ENCODE measurements around the gene ZC3H15. TPM values are rescaled to one million over a fixed set of nuclear protein-coding genes. Genes with fewer than 3 reads are reported as not detected.

ZC3H15 gene
- total RNA-seq, 1 experiment from 2014 or later, result 60.9 TPM

GRCh38 chr2:186503827-186504606 is 18.0 kb downstream of the ZC3H15 start:
- H3K9me3 Mint-ChIP-seq, result no peaks in the 10 kb centered on the region
- no peak for TF ChIP-seq GTF2I (CRISPR knock-in tag; conservative IDR thresholded peaks at IDR 0.05)
- TF ChIP-seq CTCF (IDR thresholded peaks at IDR 0.05), result peak; percentile 55
- DNase-seq (ENCODE audit: low spot score) (no peak), ATAC-seq (no peak)
- H3K36me3 Mint-ChIP-seq, result peaks cover 58% of the 10 kb centered on the region
- POLR2A ChIA-PET, result no interaction called here
- no peaks in the 10 kb centered on the region for H3K4me1 Mint-ChIP-seq
- CTCF ChIA-PET, result interaction anchor here (1.1 to 2.6 kb wide), 4 partner anchors 22 to 524 kb away, joined by 3 to 17 read pairs (median 6); no protein-coding TSS in a partner anchor
- H3K4me3 Mint-ChIP-seq, result no peak overlapping the region
- H3K27me3 Mint-ChIP-seq (ENCODE audit: low read depth), result no peaks in the 10 kb centered on the region
- H3K27ac Mint-ChIP-seq, result no peak overlapping the region

- ATAC-seq (no peak), DNase-seq (ENCODE audit: low spot score) (no peak)
- TF ChIP-seq ATF6 (CRISPR knock-in tag; IDR thresholded peaks at IDR 0.05) (no peak), NR3C1 (CRISPR knock-in tag; conservative IDR thresholded peaks at IDR 0.05; ENCODE audit: low read depth) (no peak), PRDM15 (CRISPR knock-in tag; IDR thresholded peaks at IDR 0.05) (no peak), NFATC4 (CRISPR knock-in tag; IDR thresholded peaks at IDR 0.05) (no peak)
- ChIA-PET POLR2A (no interaction called here), CTCF (interaction anchor here (1.4 kb wide), 1 partner anchor 273 kb away, joined by 3 read pairs; no protein-coding TSS in a partner anchor)
- no peaks in the 10 kb centered on the region for H3K4me1 Mint-ChIP-seq
- H3K9me3 Mint-ChIP-seq, result no peaks in the 10 kb centered on the region
- H3K36me3 Mint-ChIP-seq, result peaks cover 45% of the 10 kb centered on the region
- no peaks in the 10 kb centered on the region for H3K27me3 Mint-ChIP-seq (ENCODE audit: low read depth)
- no peak overlapping the region for H3K4me3 Mint-ChIP-seq
- no peak overlapping the region for H3K27ac Mint-ChIP-seq
Measured at GRCh38 chr2:186508263-186508662, 22.2 kb downstream of the ZC3H15 start.

- Mint-ChIP-seq H3K9me3 (no peaks in the 10 kb centered on the region), H3K27me3 (ENCODE audit: low read depth) (no peaks in the 10 kb centered on the region), H3K27ac (no peak overlapping the region), H3K4me1 (no peaks in the 10 kb centered on the region), H3K4me3 (no peak overlapping the region), H3K36me3 (peaks cover 3% of the 10 kb centered on the region)
- ChIA-PET CTCF (no interaction called here), POLR2A (no interaction called here)
- no peak for ATAC-seq
- DNase-seq (ENCODE audit: low spot score), result no peak
- TF ChIP-seq STAT6 (CRISPR knock-in tag; conservative IDR thresholded peaks at IDR 0.05; ENCODE audit: low read depth) (no peak), ZNF512 (CRISPR knock-in tag; IDR thresholded peaks at IDR 0.05; ENCODE audit: borderline replicate concordance) (no peak), FOXK1 (CRISPR knock-in tag; IDR thresholded peaks at IDR 0.05) (no peak), ERG (CRISPR knock-in tag; IDR thresholded peaks at IDR 0.05) (no peak), ZBTB21 (CRISPR knock-in tag; IDR thresholded peaks at IDR 0.05; ENCODE audit: borderline replicate concordance) (no peak), PRDM15 (CRISPR knock-in tag; IDR thresholded peaks at IDR 0.05) (no peak)
Measured at GRCh38 chr2:186515376-186515775, 29.3 kb downstream of the ZC3H15 start.
